WTC11 (cell line): Measurements from ENCODE around the gene MTFP1. TPM values are rescaled to one million over a fixed set of nuclear protein-coding genes. Genes with fewer than 3 reads are reported as not detected.

Experiments used
- ATAC-seq: fragments of 200-7000 bp; cut with Tn5 transposase; 2 replicates; pipeline ENCODE4 v1.10.0; 2021; ENCODE audit warnings: mild to moderate bottlenecking, moderate library complexity
- CTCF ChIA-PET: fragments of 300-600 bp; sonication (Branson Sonifier 250); formaldehyde crosslinking; loops from one replicate; lab custom pipeline; 2021; ENCODE audit warnings: antibody characterized with exemption; lab: Charles Lee
- POLR2A ChIA-PET: fragments of 350-600 bp; sonication (Branson Sonifier 250); formaldehyde crosslinking; loops from one replicate; lab custom pipeline; 2021; ENCODE audit warnings: antibody characterized with exemption; lab: Charles Lee
- DNase-seq: peaks from one replicate; pipeline ENCODE4 v3.0.0; 2021; ENCODE audit warnings: low spot score
- H3K27ac Mint-ChIP-seq: 2 replicates; pipeline ENCODE4 v1.8.0; 2021; ENCODE audit warnings: mixed read lengths
- H3K27me3 Mint-ChIP-seq: 2 replicates; pipeline ENCODE4 v1.8.0; 2021; ENCODE audit warnings: low read depth, mild to moderate bottlenecking, moderate library complexity, mixed read lengths
- H3K36me3 Mint-ChIP-seq: 2 replicates; pipeline ENCODE4 v1.8.0; 2021; ENCODE audit warnings: mixed read lengths
- H3K4me1 Mint-ChIP-seq: 2 replicates; pipeline ENCODE4 v1.8.0; 2022; ENCODE audit warnings: mixed read lengths
- H3K4me3 Mint-ChIP-seq: 2 replicates; pipeline ENCODE4 v1.8.0; 2021; ENCODE audit warnings: mild to moderate bottlenecking, moderate library complexity, mixed read lengths
- H3K9me3 Mint-ChIP-seq: 2 replicates; pipeline ENCODE4 v1.8.0; 2021; ENCODE audit warnings: mixed read lengths
- AR ChIP-seq: fragments of 250-450 bp; sonication (Bioruptor Pico); IDR thresholded peaks from 2 replicates; pipeline ENCODE4 v1.9.0; 2021; ENCODE audit warnings: mild to moderate bottlenecking
- E2F4 ChIP-seq: sonication (generic); formaldehyde crosslinking; IDR thresholded peaks from 2 replicates; pipeline ENCODE4 v1.8.1; 2022; ENCODE audit warnings: low read depth, mild to moderate bottlenecking, moderate library complexity, missing genetic modification reagents, borderline replicate concordance
- FOXJ3 ChIP-seq: sonication (generic); formaldehyde crosslinking; IDR thresholded peaks from 2 replicates; pipeline ENCODE4 v1.9.0; 2021; ENCODE audit warnings: missing genetic modification reagents, mild to moderate bottlenecking, borderline replicate concordance
- FOXK1 ChIP-seq: sonication (generic); formaldehyde crosslinking; IDR thresholded peaks from 2 replicates; pipeline ENCODE4 v1.8.0; 2022; ENCODE audit warnings: mild to moderate bottlenecking, moderate library complexity, missing genetic modification reagents
- FOXP1 ChIP-seq: sonication (generic); formaldehyde crosslinking; IDR thresholded peaks from 2 replicates; pipeline ENCODE4 v1.8.0; 2022; ENCODE audit warnings: missing genetic modification reagents, mild to moderate bottlenecking, moderate library complexity, borderline replicate concordance
- GRHL2 ChIP-seq: fragments of 250-450 bp; sonication (Bioruptor Pico); IDR thresholded peaks from 2 replicates; pipeline ENCODE4 v1.8.0; 2022; ENCODE audit warnings: mild to moderate bottlenecking, moderate library complexity; ENCODE audit not compliant: insufficient replicate concordance, severe bottlenecking
- HMGA2 ChIP-seq: fragments of 250-450 bp; sonication (Bioruptor Pico); IDR thresholded peaks from 2 replicates; pipeline ENCODE4 v1.4.0; 2021; ENCODE audit warnings: mild to moderate bottlenecking, moderate library complexity
- MYBL2 ChIP-seq: sonication (generic); formaldehyde crosslinking; IDR thresholded peaks from 2 replicates; pipeline ENCODE4 v1.8.1; 2023; ENCODE audit warnings: mild to moderate bottlenecking, moderate library complexity, missing genetic modification reagents
- NFE2L1 ChIP-seq: sonication (generic); formaldehyde crosslinking; IDR thresholded peaks from 2 replicates; pipeline ENCODE4 v1.8.1; 2023; ENCODE audit warnings: missing genetic modification reagents
- RELA ChIP-seq: sonication (generic); formaldehyde crosslinking; IDR thresholded peaks from 2 replicates; pipeline ENCODE4 v1.8.1; 2022; ENCODE audit warnings: missing genetic modification reagents, mild to moderate bottlenecking, borderline replicate concordance
- SMAD3 ChIP-seq: sonication (generic); formaldehyde crosslinking; IDR thresholded peaks from 2 replicates; pipeline ENCODE4 v1.8.0; 2022; ENCODE audit warnings: missing genetic modification reagents, mild to moderate bottlenecking, borderline replicate concordance
- SOX15 ChIP-seq: fragments of 250-450 bp; sonication (Bioruptor Pico); IDR thresholded peaks from 2 replicates; pipeline ENCODE4 v1.9.0; 2021; ENCODE audit warnings: mild to moderate bottlenecking
- TEAD4 ChIP-seq: sonication (generic); formaldehyde crosslinking; IDR thresholded peaks from 2 replicates; pipeline ENCODE4 v1.8.0; 2022; ENCODE audit warnings: mild to moderate bottlenecking, missing genetic modification reagents
- ZNF281 ChIP-seq: sonication (generic); formaldehyde crosslinking; IDR thresholded peaks from 2 replicates; pipeline ENCODE4 v1.8.0; 2023; ENCODE audit warnings: mild to moderate bottlenecking, missing genetic modification reagents
- ZNF396 ChIP-seq: fragments of 250-450 bp; sonication (Bioruptor Pico); IDR thresholded peaks from 2 replicates; pipeline ENCODE4 v1.8.0; 2021; ENCODE audit warnings: mild to moderate bottlenecking, moderate library complexity, borderline replicate concordance
- ZNF425 ChIP-seq: fragments of 250-450 bp; sonication (Bioruptor Pico); conservative IDR thresholded peaks from 2 replicates; pipeline ENCODE4 v1.9.0; 2021; ENCODE audit warnings: mild to moderate bottlenecking
- total RNA-seq: library from RNA; stranded (reverse); gene quantifications from 3 replicates; pipeline ENCODE4 v1.2.3, GENCODE V29; 2021
- TF ChIP-seq, protein P1 (sequence below): sonication (generic); formaldehyde crosslinking; IDR thresholded peaks from 2 replicates; pipeline ENCODE4 v1.8.1; 2022; ENCODE audit warnings: missing genetic modification reagents, borderline replicate concordance
- TF ChIP-seq, protein P2 (sequence below): sonication (generic); formaldehyde crosslinking; IDR thresholded peaks from 2 replicates; pipeline ENCODE4 v1.8.0; 2022; ENCODE audit warnings: mild to moderate bottlenecking, missing genetic modification reagents
- TF ChIP-seq, protein P3 (sequence below): sonication (generic); formaldehyde crosslinking; IDR thresholded peaks from 2 replicates; pipeline ENCODE4 v1.8.0; 2022; ENCODE audit warnings: mild to moderate bottlenecking, missing genetic modification reagents
- TF ChIP-seq, protein P4 (sequence below): sonication (generic); formaldehyde crosslinking; conservative IDR thresholded peaks from 2 replicates; pipeline ENCODE4 v1.8.1; 2022; ENCODE audit warnings: mild to moderate bottlenecking, missing genetic modification reagents
- TF ChIP-seq, protein P5 (sequence below): sonication (generic); formaldehyde crosslinking; IDR thresholded peaks from 2 replicates; pipeline ENCODE4 v1.8.0; 2022; ENCODE audit warnings: mild to moderate bottlenecking, missing genetic modification reagents

The MTFP1 gene
- total RNA-seq, 1 experiment from 2014 or later: 75.0 TPM

- ChIA-PET POLR2A (no interaction called here), CTCF (interaction anchor here (0.9 kb wide), 1 partner anchor 92 kb away, joined by 3 read pairs; no protein-coding TSS in a partner anchor)
- Mint-ChIP-seq H3K27ac (no peak overlapping the region), H3K4me3 (no peak overlapping the region), H3K4me1 (no peaks in the 10 kb centered on the region), H3K9me3 (no peaks in the 10 kb centered on the region), H3K36me3 (peaks cover 7% of the 10 kb centered on the region), H3K27me3 (no peaks in the 10 kb centered on the region)
- ATAC-seq (no peak), DNase-seq (no peak)
- TF ChIP-seq, protein P1, sequence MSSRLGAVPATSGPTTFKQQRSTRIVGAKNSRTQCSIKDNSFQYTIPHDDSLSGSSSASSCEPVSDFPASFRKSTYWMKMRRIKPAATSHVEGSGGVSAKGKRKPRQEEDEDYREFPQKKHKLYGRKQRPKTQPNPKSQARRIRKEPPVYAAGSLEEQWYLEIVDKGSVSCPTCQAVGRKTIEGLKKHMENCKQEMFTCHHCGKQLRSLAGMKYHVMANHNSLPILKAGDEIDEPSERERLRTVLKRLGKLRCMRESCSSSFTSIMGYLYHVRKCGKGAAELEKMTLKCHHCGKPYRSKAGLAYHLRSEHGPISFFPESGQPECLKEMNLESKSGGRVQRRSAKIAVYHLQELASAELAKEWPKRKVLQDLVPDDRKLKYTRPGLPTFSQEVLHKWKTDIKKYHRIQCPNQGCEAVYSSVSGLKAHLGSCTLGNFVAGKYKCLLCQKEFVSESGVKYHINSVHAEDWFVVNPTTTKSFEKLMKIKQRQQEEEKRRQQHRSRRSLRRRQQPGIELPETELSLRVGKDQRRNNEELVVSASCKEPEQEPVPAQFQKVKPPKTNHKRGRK (CRISPR knock-in tag): no peak
- TF ChIP-seq, protein P2, sequence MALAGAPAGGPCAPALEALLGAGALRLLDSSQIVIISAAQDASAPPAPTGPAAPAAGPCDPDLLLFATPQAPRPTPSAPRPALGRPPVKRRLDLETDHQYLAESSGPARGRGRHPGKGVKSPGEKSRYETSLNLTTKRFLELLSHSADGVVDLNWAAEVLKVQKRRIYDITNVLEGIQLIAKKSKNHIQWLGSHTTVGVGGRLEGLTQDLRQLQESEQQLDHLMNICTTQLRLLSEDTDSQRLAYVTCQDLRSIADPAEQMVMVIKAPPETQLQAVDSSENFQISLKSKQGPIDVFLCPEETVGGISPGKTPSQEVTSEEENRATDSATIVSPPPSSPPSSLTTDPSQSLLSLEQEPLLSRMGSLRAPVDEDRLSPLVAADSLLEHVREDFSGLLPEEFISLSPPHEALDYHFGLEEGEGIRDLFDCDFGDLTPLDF (CRISPR knock-in tag): no peak
- TF ChIP-seq AR (no peak), E2F4 (CRISPR knock-in tag) (no peak), ZNF425 (CRISPR knock-in tag) (no peak), RELA (no peak), GRHL2 (CRISPR knock-in tag) (no peak), SOX15 (no peak), ZNF396 (CRISPR knock-in tag) (no peak), FOXP1 (CRISPR knock-in tag) (no peak), NFE2L1 (CRISPR knock-in tag) (no peak), SMAD3 (CRISPR knock-in tag) (no peak), MYBL2 (no peak)
- TF ChIP-seq, protein P3, sequence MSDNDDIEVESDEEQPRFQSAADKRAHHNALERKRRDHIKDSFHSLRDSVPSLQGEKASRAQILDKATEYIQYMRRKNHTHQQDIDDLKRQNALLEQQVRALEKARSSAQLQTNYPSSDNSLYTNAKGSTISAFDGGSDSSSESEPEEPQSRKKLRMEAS (CRISPR knock-in tag): no peak
- TF ChIP-seq, protein P4, sequence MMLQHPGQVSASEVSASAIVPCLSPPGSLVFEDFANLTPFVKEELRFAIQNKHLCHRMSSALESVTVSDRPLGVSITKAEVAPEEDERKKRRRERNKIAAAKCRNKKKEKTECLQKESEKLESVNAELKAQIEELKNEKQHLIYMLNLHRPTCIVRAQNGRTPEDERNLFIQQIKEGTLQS: no peak
These were observed 45.6 kb upstream of the MTFP1 start for GRCh38 chr22:30380011-30380410.

GRCh38 chr22:30381264-30381663 is 44.3 kb upstream of the MTFP1 start:
- ATAC-seq (no peak), DNase-seq (no peak)
- ChIA-PET CTCF (interaction anchor here (2.0 kb wide), 1 partner anchor 94 kb away, joined by 6 read pairs; no protein-coding TSS in a partner anchor), POLR2A (no interaction called here)
- Mint-ChIP-seq H3K27me3 (no peaks in the 10 kb centered on the region), H3K4me3 (no peak overlapping the region), H3K36me3 (peaks cover 7% of the 10 kb centered on the region), H3K27ac (no peak overlapping the region), H3K4me1 (peaks cover 2% of the 10 kb centered on the region; the same call in 1 of the 2 replicates), H3K9me3 (no peaks in the 10 kb centered on the region)
- TF ChIP-seq FOXK1 (CRISPR knock-in tag) (no peak), TEAD4 (CRISPR knock-in tag) (no peak), ZNF281 (CRISPR knock-in tag) (no peak), HMGA2 (CRISPR knock-in tag) (no peak), FOXJ3 (no peak)
- TF ChIP-seq, protein P5, sequence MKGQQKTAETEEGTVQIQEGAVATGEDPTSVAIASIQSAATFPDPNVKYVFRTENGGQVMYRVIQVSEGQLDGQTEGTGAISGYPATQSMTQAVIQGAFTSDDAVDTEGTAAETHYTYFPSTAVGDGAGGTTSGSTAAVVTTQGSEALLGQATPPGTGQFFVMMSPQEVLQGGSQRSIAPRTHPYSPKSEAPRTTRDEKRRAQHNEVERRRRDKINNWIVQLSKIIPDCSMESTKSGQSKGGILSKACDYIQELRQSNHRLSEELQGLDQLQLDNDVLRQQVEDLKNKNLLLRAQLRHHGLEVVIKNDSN (CRISPR knock-in tag): no peak
